Pulmonary artery endothelial cell (primary cell): ENCODE results near the gene NAGLU. TPM values are rescaled to one million over a fixed set of nuclear protein-coding genes. Genes with fewer than 3 reads are reported as not detected.
"Not testable (repeated sequence)": the region's sequence is repeated elsewhere in the genome, so short reads cannot be mapped to it uniquely, and the experiment has no call there.

Experiments used
- DNase-seq: peaks from one replicate; pipeline ENCODE4 v3.0.0-alpha.2; 2011; ENCODE audit warnings: low read depth, low spot score
- total RNA-seq: library from RNA; depleted of rRNA; stranded (reverse); fragments of >200 nt; gene quantifications from 2 replicates; pipeline ENCODE4 v1.2.3, GENCODE V29; 2014

NAGLU gene
- total RNA-seq, 1 donor from 2014 or later, result 30.3 TPM

- no peak for DNase-seq
Observed at GRCh38 chr17:42521036-42521435, 15.0 kb upstream of the NAGLU start.

DNA sequence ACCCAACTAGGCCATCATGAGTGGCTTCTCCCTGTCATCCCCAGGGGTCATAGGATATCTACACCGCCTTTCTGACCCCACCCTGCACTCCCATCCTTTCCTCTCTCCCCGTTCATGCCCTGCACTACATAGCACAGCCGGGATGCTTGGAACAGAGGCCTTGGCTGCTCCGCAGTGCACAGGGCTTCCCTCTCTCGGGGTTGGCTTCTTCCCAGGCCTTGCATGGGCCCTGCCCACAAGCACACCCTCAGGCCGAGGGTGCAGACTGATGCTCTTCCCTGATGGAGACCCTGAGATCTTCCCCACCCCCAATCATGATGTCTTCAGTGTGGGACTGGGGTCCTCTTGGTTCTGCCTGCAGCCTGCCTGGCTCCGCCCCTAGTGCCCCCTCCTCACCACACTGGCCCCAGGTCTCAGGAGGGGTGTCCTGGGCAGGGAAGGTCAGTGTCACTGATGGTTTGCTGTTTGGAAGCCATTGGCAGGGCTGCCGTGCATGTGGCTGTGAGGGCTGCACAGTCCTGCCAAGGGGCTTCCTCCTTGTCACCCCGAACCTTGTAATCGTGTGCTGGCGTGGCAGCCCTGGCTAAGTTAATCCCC is 14.3 kb upstream of the NAGLU start:
- no peak for DNase-seq

GRCh38 chr17:42522263-42522790 is 13.7 kb upstream of the NAGLU start:
- no peak for DNase-seq

DNA sequence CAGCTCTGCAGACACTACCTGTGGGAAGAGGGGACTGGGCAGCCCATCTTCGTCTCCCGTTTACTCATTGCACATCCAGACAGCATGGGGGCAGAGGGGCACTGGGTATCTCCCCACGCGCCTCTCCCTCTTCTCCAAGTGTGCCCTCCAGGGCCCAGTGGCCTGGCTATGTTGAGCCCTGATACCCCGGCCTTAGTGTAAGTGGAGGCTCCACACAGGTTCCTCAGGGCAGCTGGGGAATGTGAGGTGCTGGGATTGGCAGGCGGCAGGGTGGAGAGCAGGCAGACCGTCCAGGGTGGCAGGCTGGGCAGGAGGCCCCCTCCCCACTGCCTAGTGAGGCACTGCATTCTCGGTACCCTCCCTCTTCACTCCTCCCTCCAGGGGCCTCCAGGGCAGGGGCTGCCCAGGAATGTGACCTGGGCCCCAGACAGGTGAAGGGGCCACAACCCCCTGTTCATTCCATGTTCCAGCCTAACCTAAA is 13.2 kb upstream of the NAGLU start:
- DNase-seq, result no peak

DNA sequence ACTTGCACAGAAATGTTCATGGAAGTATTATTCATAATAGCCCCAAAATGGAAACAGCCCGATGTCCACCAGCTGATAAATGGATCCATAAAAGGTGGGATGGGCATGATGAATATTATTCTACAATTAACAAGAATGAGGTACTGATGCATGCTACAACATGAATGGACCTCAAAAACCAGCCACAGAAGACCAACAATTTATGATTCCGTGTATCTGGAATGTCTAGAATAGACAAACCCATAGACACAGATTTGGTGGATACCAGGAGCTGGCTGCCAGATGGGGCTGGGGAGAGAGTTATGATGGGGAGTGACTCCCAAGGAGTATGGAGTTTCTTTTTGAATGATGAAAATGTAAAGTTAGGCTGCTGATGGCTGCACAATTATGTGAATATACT is 10.8 kb upstream of the NAGLU start:
- DNase-seq, result no peak

GRCh38 chr17:42526031-42526444 is 10.0 kb upstream of the NAGLU start:
- DNase-seq, result no peak

GRCh38 chr17:42527932-42528331 is 8.1 kb upstream of the NAGLU start:
- DNase-seq, result no peak

- no peak for DNase-seq
Observed at GRCh38 chr17:42529061-42529460, 7.0 kb upstream of the NAGLU start.

DNA sequence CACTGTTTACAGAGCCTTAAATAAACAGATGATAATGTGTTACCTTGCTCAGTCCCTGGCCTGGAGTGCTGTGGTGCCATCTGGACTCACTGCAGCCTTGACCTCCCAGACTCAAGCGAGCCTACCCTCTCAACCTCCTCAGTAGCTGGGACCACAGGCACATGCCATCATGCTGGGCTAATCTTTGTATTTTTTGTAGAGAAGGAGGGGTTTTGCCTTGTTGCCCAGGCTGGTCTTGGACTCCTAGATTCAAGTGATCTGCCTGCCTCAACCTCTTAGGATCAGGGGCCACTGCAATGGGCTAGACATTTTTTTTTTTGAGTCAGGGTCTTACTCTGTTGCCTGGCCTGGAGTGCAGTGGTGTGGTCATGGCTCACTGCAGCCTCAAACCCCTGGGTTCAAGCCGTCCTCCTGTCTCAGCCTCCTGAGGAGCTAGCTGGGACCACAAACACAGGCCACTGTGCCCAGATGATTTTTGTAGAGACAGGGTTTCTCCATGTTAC is 5.0 kb upstream of the NAGLU start:
- DNase-seq, result no peak

DNA sequence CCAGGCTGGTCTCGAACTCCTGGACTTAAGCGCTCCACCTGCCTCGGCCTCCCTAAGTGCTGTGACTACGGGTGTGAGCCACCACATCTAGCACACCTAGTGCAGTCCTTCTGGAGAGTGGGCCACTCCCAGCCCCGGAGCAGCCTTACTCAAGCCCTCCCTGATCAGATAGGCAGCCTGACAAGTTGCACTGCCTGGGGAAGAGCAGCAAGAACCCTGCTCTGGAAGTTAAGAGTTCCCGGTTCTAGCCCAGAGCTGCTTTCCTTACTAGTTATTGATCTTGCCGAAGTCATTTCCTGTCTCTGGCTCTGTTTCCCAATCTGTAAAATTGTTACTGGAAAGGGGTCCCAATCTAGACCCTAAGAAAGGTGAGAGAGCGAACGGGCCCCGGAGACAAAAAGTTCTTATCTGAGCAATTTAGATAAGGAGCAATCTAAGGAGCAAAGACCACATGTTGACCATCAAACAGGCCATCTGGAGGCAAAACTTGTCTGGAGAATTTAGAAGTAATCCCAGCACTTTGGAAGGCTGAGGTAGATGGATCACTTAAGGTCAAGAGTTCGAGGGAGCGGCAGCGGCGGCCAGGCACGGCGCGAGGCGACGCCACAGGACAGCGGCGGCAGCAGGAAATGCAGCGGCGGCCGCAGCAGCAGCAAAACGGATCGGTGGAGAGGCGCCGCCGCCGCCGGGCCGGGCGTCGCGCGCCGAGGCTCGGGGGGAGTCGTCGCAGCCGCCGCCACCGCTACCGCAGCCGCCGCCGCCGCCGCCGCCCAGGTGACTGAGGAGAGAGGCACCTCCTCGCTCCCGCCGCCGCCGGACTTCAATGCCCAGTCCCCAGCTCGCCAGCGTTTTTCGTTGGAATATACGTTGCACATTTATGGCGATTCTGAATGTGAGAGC is 4.3 kb upstream of the NAGLU start:
- DNase-seq, result no peak

GRCh38 chr17:42535155-42536047 is 640 bp upstream of the NAGLU start:
- DNase-seq, result no peak

GRCh38 chr17:42536372-42537155 is 523 bp downstream of the NAGLU start:
- DNase-seq, result no peak

DNA sequence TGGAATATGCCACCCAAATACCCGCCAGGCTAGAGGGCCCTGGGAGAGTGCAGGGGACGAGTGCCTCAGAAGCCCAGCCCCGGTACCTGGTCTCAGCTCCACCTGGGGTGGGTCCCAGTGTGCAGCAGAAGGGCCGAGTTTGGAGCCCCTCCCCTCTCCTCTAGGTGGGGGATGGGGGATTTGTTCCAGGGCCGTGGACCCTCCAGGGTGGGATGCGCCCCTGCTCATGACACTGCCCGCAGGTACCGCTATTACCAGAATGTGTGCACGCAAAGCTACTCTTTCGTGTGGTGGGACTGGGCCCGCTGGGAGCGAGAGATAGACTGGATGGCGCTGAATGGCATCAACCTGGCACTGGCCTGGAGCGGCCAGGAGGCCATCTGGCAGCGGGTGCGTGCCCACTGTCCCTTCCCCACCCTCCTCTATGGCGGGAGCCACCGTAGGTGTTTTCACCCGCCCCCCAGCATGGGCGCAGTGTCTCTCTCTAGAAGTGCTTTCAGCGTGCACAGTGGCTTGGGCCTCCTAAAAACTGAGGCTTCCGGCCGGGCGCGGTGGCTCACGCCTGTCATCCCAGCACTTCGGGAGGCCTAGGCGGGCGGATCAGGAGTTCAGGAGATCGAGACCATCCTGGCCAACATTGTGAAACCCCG is 1.2 kb downstream of the NAGLU start:
- no peak for DNase-seq

- DNase-seq, result no peak
Observed at GRCh38 chr17:42537826-42538451, 1.9 kb downstream of the NAGLU start.

GRCh38 chr17:42538482-42538881 is 2.4 kb downstream of the NAGLU start:
- no peak for DNase-seq

DNA sequence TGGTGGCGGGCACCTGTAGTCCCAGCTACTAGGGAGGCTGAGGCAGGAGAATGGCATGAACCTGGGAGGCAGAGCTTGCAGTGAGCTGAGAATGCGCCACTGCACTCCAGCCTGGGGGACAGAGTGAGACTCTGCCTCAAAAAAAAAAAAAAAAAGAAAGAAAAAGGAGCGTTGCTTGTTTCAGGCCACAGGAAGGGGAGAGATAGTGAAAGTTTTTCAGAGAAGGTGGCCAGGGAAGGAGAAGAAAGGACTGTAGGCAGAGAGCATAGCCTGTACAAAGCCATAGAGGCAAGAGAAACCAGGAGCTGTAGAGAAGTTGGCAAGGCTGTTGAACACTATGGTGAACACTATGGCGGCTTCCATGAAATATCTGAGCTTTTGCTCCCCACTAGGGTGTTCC is 4.5 kb downstream of the NAGLU start:
- DNase-seq, result not testable (repeated sequence)

DNA sequence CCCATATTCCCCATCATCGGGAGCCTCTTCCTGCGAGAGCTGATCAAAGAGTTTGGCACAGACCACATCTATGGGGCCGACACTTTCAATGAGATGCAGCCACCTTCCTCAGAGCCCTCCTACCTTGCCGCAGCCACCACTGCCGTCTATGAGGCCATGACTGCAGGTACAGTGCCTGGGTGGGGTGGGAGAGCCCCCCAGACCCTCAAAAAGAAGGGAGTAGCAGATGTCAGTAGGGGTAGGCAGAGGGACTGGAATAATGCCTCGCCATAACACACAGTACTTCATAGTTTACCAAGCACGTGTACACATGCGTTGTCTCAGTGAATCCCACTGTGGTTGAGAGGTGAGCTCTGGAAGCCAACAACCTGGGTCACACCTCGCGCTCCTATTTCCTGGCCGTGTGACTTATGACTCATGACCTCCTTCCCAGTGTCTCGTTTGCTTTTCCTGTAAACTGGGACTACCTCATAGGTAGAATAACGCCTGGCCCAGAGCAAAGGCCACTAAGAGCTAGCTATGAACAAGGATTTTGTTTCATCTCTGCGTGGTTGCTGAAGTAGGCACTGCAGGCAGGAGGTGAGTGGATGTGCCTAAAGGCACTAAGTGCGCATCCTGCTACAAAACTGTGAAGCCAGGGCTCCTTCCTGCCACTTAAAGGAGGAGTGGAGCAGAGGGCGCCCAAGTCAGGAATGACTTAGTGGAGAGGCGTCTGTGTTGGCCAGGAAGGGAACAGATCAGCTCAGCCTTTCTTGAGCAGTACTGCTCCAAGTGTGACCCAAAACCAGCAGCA is 5.2 kb downstream of the NAGLU start:
- DNase-seq, result no peak

DNA sequence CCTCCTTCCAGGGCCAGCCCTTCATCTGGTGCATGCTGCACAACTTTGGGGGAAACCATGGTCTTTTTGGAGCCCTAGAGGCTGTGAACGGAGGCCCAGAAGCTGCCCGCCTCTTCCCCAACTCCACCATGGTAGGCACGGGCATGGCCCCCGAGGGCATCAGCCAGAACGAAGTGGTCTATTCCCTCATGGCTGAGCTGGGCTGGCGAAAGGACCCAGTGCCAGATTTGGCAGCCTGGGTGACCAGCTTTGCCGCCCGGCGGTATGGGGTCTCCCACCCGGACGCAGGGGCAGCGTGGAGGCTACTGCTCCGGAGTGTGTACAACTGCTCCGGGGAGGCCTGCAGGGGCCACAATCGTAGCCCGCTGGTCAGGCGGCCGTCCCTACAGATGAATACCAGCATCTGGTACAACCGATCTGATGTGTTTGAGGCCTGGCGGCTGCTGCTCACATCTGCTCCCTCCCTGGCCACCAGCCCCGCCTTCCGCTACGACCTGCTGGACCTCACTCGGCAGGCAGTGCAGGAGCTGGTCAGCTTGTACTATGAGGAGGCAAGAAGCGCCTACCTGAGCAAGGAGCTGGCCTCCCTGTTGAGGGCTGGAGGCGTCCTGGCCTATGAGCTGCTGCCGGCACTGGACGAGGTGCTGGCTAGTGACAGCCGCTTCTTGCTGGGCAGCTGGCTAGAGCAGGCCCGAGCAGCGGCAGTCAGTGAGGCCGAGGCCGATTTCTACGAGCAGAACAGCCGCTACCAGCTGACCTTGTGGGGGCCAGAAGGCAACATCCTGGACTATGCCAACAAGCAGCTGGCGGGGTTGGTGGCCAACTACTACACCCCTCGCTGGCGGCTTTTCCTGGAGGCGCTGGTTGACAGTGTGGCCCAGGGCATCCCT is 7.4 kb downstream of the NAGLU start:
- no peak for DNase-seq
